DOHH2 (cell line): Measurements from ENCODE around the gene CENPN.

ENCODE experiments used
- CTCF ChIP-seq: fragments of 200-600 bp; sonication (generic); IDR thresholded peaks from one replicate; pipeline ENCODE4 v1.5.1; 2014; ENCODE audit warnings: antibody characterized with exemption, mild to moderate bottlenecking, low read depth, low read length; ENCODE audit not compliant: poor library complexity, severe bottlenecking
- EZH2phosphoT487 ChIP-seq: fragments of 200-600 bp; sonication (generic); IDR thresholded peaks from 2 replicates; pipeline ENCODE4 v1.6.1; 2017; ENCODE audit warnings: borderline replicate concordance, mild to moderate bottlenecking, antibody characterized with exemption, low read length, moderate library complexity, mixed read lengths

- no peak for TF ChIP-seq CTCF
- TF ChIP-seq EZH2phosphoT487, result no peak
Observed at GRCh38 chr16:80997964-80998620, 8.9 kb upstream of the CENPN start.
